Non-pigmented ciliary epithelial cell (primary cell): ENCODE measurements around the gene STRIP2.
"Not testable (repeated sequence)": the region's sequence is repeated elsewhere in the genome, so short reads cannot be mapped to it uniquely, and the experiment has no call there.

Experiments
- DNase-seq: peaks from one replicate; pipeline ENCODE4 v3.0.0-alpha.2; 2010; ENCODE audit warnings: low read depth

STRIP2 gene

GRCh38 chr7:129421717-129422250 is 12.4 kb upstream of the STRIP2 start:
- DNase-seq, result no peak

GRCh38 chr7:129422727-129423126 is 11.5 kb upstream of the STRIP2 start:
- no peak for DNase-seq

DNA sequence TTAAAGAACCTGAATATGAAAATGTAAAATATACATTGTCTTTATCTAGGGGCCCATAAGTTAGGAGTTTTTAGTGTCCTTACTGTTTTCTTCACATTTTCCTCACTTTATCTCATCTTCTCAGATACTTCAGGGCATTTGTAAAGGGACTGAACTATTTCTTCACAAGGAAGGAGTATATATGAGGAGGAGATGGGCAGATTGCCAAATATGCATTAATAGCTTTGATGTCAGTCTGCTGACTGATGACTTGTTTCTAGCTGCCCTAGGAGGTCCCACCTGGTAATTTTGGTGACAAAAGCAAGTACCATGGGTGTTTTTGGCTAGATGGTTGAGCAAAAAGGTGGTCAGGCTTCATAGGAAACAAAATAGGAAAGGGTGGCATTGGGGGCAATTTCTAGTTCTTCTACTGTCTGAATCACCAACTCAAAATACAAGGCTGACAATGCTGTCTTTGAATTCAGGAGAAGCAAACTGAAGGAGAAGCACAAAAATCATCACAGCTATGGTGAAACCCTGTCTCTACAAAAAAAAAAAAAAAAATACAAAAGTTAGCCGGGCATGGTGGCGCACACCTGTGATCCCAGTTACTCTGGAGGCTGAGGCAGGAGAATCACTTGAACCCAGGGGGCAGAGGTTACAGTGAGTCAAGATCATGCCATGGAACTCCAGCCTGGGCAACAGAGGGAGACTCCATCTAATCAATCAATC is 10.4 kb upstream of the STRIP2 start:
- no peak for DNase-seq

DNA sequence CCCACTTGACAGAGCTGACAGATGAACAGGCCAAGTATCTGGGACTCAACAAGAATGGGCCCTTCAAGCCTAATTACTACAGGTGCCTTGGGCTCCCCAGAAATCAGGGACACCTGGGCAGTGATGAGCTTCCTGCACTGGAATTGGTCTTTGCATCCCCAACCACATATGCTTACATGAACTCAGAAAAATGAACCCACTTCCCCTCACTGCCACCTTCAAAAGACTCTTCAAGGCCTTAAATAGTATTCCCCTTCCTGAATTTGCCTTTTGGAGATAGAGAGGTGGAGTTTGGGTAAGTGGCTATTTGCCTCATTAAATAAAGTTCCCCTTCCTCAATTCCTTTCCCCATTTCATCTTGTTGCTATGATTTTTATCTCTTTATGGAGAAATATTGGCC is 7.8 kb upstream of the STRIP2 start:
- DNase-seq, result no peak

- no peak for DNase-seq
These were observed 6.6 kb upstream of the STRIP2 start for GRCh38 chr7:129427526-129428045.

DNA sequence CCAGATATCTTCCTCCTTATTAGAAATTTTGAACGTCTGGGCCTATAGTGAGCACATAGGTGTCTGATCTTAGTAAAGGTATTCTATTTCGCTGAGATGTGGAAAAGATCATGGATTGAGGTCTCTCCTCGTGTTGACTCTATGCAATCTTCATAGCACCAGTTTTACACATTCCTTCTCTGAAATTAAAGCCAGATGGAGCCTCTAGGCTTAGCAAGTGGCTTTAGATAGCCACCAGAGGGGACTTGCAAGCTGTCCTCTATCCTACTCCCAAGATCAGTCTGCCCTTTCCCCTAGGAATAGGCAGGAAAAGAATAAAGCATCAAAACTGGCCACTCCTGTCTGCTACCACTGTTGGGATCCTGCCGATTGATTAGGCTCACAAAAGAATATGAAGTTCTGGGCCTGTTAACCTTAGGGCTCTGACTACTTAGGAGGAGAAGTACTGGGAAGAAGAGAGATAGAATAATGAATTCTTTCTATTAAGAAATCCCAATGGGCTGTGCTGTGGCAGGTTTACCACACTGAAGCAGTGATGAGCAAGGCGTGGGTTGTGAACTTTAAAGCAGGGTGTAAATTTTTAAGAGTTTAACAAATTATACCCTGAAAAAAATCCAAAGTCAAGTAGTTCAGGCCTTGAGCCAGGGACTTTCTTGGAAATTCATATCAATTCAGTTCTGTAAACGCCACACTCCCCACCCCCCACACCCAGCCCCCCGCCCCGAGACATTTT is 2.2 kb upstream of the STRIP2 start:
- DNase-seq, result no peak

GRCh38 chr7:129434675-129435318 is 565 bp downstream of the STRIP2 start:
- DNase-seq, result no peak

DNA sequence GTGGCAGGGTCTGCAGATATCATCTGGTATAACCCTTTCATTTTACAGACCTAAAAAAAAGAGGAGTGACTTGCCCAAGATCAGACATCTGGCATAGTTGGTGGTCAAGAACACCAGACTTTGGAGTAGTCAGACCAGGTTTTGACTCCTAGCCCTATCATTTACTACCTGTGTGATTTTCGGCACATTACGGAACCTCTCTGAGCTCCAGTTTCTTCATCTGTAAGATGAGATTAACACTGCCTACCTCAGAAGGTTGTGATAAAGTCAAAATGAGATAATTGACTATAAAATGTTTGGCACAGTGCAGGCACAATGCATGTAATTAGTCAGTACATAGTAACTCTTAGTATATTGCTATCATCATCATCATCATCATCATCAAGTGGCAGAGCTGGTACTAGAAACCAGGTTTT is 1.2 kb downstream of the STRIP2 start:
- no peak for DNase-seq

DNA sequence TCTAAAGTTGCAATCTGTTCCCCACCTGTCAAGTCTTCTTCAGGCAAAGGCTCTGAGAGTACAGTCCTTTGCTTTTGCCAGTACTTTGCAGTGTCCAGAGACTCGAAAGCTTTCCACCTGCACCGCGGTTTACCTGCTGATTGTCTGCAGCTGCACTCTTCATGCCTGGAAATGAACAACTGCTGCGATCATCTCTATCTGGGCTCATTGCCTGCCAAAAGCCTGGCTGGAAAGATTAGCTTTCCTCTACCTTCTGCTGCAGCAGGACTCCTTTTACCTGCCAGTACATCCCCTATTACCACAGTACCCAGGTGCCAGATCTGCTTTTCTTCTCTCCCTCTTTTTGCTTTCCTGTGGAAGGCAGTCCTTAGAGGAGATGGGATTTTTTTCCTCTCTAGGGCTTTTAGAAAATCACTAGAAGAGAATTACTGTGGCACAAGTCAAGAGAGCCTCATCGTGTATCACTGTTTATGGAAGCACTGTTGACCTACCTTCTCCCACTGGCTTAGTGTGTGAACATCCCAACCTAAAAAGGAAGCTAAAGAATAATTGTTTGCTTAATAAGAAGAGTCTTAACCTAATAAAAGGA is 2.2 kb downstream of the STRIP2 start:
- no peak for DNase-seq

DNA sequence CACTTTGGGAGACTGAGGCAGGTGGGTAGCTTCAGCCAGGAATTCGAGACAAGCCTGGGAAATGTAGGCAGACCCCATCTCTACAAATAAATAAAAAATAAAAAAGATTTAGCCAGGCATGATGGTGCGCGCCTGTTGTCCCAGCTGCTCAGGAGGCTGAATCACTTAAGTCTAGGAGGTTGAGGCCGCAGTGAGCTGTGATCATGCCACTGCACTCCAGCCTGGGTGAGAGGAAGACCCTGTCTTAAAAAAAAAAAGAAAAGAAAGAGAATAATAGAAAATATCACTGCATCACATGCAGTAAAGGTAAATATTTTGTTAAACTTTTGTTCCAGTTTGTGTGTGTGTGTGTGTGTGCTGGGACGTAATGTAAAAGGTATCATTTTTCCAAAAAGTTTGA is 3.0 kb downstream of the STRIP2 start:
- DNase-seq, result no peak

DNA sequence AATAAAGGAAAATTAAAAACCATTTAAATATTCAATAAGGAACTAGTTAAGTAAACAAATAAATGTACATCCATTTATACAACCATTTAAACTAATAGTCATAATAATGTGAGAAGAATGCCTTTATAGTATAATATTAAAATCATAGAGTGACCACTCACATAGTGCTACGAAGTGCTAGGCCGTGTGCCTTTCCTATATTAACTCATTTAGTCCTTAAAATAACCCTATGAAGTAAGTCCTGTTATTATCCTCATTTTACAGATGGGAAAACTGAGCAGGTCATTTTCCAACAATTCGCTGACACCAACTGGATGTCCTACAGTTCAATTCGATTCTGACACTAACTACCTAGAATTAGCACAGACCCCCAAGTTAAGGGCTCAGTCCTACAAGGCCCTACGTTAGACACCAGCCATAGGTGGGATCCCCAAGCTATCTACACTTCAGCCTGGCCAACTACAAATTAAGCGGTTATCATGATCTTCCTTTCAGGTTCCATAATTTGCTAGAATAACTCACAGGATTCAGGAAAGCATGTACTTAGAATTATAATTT is 4.1 kb downstream of the STRIP2 start:
- DNase-seq, result no peak

- peak; percentile 38 for DNase-seq
These were observed 4.8 kb downstream of the STRIP2 start for GRCh38 chr7:129438839-129439651.

- no peak for DNase-seq
These were observed 5.9 kb downstream of the STRIP2 start for GRCh38 chr7:129439963-129440625.

DNA sequence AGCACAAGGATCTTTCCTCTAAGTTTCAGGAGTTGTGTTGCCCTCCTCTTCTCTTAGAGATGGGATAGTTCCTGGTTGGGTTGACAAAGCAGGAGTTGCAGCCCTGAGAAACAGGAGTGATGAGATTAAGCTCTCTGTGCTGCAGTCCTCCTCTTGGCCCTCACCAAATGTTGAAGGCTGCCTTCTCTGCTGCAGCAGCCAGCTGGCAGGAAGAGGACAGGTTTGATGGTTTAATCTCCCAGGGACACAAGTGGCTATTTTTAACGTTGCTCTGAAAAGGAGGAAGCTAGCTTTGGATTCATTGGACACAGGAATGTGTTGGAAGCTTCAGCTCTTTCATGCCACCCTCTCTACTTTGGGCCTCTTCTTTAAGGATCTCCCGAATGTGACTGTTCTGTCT is 9.4 kb downstream of the STRIP2 start:
- no peak for DNase-seq

DNA sequence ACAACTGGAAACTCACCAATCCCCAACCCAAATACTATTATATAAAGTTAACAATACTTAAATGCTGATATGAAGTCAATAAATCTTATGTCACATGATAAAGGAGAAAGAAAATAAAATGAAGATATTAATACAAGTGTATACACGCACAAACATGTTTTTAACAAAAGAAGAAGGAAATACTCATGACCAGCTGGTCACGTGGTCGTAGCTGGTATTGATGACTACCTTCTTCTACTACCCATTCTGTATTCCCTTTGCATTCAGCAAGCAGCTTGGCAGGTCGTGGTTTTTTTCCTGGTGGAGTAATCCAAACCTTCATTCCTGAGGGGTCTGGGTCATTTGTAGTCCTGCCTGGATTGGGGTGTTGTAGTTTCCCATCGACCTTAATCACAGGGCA is 10.5 kb downstream of the STRIP2 start:
- not testable (repeated sequence) for DNase-seq

DNA sequence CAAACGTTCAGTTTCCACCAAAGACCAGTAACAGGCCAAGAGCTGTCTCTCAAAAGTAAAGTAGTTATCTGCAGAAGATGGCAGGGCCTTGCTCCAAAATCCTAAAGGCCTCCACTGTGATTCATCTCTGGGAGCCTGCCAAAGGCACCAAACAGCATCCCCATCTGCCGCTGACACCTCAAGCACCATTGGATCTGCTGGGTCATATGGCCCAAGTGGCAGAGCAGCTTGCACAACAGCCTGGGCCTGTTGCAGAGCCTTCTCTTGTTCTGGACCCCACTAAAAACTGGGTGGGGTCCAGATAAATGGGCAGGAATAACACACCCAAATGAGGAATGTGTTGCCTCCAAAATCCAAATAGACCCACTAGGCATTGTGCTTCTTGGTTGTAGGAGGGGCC is 12.7 kb downstream of the STRIP2 start:
- DNase-seq, result not testable (repeated sequence)

GRCh38 chr7:129447445-129447844 is 13.2 kb downstream of the STRIP2 start:
- DNase-seq, result not testable (repeated sequence)

DNA sequence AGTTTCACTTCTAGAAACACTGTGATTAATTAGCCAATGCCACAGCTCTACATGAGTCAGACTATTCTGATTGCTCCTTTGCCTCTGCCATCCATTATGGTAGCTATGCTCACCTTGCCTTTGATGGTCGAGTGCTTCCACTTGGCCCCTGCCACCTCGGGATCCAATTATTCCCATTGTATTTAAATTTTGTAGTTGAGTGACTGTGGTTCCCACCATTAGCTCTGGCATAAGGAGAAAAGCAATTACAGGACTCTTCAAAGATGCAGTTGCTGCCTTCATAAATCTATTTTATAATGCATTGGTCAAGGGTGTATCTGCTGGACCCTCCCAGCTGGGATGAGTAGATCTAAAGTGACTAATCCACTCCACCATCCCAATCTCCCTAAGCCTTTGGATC is 14.4 kb downstream of the STRIP2 start:
- DNase-seq, result not testable (repeated sequence)

DNA sequence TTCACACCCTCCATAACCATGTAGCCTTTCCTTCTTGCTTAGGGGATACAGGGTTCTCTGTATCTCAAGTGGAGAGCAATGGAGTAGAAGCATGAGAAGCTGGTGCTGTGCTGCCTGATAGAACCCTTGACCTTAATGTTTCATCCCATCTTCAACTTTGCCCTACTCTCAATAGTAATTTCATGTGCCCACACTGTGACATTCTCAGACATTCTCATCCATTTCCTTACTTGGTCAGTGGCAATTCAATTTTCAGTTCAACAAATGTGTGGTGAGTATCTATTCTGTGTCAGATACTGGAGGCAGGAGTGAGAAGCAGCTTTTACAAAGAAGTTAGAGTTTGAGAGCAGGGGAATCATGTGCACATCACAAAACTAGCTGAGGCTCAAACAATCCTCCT is 16.1 kb downstream of the STRIP2 start:
- DNase-seq, result no peak

DNA sequence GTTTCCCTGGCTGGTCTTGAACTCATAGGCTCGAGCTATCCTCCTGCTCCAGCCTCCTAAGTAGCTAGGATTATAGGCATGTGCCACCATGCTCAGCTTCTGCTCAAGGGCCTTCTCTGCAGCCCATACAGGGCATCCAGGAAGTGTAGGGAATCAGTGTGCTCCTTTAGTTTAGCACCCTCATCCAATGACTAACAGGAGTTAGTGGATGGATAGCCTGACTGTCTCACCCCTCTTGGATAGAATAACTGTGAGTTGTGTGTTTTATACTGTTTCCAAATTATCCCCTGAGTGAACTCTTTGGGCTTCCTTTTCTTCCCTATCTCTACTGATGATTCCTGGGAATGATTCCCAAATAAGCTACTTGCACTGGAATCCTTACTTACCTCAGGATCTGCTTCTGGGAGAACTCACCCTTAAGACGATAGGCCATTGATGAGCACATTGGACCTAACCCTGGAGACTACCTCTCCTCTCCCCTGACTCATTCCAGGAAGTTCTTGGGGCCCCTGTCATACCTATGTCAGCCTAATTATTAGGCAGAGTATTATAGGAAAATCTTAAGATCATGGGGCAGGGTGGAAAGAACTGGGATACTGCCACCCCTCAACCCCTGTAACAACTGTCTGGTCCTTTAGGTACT is 18.5 kb downstream of the STRIP2 start:
- DNase-seq, result no peak
